NCI-H446 treated with DMSO at 0.1 percent for 48 hours (cell line): ENCODE data around the gene ELOVL4.

ENCODE experiments used
- DNase-seq: peaks from one replicate; lab custom pipeline; 2025; lab: John Stamatoyannopoulos, UW

The ELOVL4 gene

DNA sequence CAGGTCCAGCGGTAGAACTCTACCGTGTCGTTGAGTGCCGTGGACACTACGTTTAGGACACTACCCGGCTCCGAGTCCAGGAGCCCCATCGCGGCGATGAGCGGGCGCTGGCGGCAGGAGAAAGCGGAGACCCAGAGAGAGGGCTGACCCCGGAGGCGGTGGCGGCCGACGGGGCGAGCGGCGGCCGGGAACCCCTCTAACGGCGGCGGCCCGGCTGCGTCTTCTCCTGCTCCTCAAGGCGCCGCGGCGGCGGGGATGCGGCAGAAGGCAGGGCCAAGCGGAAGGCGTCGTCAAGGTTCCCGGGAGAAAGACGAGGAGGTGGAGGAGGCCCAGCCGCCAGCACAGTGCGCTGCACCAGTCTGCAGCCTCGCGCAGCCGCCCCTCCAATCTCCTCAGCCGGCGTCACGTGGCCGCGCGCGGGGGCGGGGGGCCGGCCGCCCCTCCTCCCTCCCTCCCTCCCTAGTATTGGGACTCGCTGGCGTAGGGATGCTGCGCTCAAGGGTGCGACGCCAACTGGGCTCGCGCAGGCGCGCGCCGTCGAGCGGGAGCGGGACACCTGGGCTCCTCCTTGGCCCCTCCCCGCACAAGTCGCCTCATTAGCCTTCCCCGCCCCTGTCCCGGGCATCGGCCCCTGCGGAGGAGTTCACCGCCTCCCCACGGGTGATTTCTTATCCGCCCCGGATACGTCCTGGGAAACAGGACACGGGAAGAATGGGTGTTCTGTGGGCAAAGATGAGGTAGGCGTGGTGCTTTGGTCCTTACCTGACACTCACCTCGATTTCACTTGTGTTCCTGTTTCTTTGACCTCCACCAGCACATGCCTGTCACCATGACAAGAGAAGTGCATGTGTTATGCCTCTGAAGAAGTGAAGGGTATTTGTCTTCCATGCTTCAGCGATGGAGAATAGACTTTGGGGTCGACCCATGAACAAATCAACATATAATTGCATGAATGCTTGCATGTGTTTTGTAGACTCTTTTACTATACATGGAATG, at the start of gene ELOVL4:
Gene ELOVL4, minus strand, starts transcription at position 363 of the 996 bp plus-strand sequence. Its CDS starts 274 bp downstream, at position 89.
- peak; percentile 70 for DNase-seq

DNA sequence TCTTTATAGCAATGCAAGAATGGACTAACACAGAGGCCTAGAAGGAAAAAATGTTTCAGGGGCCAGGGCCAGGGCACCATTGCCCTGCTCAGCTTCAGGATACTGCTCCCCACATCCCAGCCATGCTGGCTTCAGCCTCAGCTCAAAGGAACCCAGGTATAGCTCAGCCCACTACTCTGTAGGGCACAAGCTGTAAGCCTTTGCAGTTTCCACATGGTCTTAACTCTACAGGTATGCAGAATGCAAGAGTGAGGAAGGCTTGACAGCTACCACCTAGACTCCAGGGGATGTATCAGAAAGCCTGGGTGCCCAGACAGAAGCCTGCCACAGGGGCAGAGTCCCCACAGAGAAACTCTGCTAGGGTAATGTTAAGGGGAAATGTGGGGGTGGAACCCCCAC, 46.6 kb upstream of the ELOVL4 start:
- DNase-seq = no peak

DNA sequence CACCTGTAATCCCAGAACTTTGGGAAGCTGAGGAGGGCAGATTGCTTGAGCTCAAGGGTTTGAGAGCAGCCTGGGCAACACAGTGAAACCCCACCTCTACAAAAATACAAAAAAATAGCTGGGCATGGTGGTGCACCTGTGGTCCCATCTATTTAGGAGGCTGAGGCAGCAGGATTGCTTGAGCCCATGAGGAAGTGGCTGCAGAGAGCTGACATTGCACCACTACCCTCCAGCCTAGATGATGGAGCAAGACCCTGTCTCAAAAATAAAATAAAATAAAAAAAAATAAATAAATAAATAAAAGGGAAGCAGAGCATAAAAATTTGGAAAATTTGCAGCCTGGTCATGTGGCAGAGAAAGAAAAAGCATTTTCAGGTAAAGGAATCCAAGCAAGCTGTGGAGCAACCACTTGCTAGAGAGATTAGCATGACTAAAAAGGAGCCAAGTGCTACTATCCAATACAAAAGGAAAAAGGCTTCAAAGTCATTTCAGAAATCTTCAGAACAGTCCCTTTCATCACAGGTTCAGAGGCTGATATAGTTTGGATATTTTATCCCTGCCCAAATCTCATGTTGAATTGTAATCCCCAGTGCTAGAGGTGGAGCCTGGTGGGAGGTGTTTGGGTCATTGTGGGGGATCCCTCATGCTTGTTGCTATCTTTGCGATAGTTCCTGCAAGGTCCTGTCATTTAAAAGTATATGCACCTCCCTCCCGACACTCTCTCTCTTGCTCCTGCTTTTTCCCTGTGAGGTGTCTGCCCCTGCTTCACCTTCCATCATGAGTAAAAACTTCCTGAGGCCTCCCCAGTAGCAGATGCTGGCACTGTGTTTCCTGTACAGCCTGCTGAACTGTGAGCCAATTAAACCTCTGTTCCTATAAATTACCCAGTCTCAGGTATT, 45.9 kb upstream of the ELOVL4 start:
- no peak for DNase-seq

DNA sequence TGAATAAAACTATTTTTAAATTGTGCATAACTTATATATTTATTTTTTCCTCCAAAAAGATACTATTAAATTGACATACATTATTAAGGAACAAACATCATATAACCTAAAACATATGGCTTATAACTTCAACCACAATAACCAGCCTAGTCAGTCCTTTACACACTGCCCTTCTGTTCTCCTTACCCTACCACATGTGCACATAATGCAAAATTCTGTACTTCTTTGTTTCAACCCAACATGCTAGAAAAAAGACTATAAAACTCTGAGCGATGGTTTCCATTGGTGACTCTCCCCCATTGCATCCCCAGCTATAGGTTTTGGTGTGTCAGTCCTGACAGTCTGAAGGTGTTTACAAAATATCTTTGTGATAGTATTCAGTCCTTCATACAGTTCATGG, 42.3 kb upstream of the ELOVL4 start:
- no peak for DNase-seq

DNA sequence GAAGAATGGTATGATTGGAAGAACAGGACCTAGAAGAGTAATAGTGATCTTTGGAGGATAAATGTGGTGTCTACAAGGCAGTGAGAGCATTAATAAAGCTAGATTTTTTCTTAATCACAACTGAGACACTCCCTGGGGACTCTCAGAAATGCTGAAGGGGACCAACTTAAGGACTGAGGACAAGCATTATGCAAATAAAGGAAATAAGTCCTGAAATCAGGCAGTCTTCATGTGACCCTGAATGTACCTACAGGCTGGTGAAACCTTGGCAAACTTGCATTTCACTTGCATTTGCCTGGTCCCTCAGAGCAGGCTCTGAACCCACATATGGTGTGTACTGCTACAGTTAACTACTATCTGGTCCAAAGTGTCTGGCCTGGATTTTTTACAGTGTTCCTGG, 37.8 kb upstream of the ELOVL4 start:
- no peak for DNase-seq

DNA sequence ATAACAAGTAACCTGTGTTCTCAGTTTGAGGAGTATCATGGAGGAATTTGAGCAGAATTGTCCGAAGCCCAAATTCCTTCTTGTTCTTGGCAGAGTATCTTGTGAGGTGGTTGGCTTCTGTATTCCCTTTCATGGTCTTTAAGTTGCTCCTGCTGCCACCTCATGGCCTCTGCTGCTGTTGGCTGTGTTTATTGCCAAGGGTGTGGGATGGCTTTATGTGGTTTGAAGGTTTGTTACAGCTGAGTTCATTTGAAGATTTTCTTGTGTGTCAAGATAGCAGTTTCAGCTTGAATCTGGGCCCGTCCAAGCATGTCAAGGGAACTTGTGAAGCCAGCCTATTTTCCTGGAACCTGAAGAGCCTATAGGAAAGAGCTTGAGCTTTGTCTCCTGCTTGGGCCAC, 36.9 kb upstream of the ELOVL4 start:
- no peak for DNase-seq

DNA sequence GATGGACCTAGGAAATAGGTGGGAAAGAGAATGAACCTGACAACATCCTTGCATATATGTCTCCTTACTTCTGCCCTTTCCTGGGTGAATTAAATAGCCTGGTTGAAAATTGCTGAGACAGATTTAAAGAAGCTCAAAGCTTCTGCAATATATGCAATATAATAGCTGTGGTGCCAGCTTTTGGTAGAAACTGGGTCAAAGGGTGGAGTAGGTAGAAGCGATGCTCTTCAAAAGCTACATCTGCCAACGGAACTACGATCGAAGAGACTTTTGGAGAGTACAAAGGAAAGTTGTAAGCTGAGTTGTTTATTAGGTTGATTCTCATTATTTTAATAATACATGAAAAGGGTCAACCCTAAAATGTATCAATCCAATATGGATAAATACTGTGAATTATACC, 34.3 kb upstream of the ELOVL4 start:
- no peak for DNase-seq

DNA sequence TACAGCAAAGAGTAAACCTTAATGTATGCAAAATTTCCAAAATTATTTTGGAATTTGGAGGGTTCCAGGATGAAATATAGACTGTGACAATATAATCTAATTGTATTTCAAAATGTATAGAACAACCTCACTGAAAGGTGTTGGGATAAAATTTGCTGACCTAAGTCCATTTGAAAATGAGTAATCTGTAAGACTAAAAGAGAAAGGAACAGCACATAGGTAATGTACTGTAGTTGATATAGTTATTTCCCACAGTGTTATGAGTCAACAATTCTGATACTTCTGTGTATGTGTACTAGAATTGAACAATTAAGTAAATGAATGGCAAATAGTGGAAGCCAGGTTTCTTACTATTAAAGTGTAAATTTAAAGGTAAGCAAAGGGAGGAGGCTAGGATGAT, 23.8 kb upstream of the ELOVL4 start:
- DNase-seq = no peak

DNA sequence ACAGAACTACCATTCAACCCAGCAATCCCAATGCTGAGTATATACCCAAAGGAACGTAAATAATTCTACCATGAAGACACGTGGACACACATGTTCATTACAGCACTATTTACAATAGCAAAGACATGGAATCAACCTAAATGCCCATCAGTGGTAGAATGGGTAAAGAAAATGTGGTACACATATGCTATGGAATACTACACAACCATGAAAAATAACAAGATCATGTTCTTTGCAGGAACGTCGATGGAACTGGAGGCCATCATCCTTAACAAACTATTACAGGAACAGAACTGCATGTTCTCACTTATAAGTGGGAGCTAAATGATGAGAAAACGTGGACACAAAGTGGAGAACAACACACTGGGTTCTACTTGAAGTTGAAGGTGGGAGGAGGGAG, 22.4 kb upstream of the ELOVL4 start:
- no peak for DNase-seq

DNA sequence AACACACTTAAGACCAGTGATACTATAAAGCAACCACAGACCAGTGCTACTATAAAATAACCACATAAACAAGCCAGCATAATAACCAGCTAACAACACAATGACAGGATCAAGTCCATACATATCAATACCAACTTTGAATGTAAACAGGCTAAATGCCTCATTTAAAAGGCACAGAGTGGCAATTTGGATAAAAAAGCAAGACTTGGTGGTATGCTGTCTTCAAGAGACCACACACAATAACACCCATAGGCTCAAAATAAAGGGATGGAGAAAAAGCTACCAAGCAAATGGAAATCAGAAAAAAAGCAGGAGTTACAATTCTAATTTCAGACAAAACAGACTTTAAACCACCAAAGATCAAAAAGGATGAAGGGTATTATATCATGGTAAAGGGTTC, 19.8 kb upstream of the ELOVL4 start:
- no peak for DNase-seq

DNA sequence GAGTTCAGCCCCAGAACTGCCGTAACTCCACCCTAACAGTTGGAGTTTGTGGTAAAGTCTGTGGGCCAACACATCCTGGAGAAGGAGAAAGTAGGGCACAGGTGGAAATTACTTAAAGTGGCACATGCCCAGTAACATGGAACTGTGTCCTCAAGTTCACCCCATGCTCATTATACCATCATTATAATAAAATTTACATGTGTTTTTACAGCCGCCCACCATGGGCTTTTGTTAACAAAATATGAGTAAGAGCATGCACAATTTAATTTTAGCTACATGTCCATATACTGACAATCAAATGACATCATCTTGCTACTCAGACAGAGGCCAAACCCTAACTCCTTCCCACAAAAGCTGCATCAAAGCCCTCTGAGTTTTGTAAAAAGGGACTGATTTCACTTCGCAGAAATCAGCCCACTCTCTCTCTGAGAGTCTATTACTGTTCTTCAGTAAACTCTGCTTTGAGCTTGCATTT, 17.3 kb upstream of the ELOVL4 start:
- no peak for DNase-seq

DNA sequence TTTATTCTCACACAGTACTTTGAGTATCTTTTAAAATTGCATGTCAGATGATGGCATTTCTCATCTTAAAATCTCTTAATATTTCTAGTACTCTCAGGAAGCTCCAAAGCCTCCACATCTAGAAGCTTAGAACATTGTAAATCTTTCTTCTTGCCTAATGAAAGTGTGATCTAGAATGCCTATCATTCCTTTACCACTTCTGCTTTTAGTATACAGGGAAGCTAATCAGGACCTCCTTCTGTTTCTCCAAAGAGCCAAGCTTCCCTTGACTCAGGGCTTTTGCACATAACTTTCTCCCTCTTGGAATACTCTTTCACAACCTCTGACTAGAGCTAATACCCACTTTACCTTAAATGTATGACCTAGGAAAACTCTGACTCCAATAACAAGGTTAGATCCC, 7.5 kb upstream of the ELOVL4 start:
- no peak for DNase-seq

DNA sequence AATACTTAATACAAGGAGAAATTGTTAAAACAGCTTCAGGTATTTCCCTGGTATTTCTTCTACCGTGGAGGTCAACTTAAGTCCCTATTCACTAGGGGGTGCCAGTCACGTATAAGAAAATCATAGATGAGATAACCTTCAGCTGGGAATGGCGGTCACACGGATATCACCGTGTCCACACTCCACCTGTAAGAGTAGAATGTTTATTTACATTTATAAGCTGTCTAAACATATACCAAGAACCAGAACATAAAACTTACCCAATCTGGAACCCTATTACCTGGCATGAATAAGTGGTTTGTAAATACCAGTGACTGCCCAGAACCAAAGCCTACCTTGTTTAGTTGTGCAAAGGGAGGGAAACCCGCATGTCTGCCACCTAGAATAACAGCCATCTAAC, 1.9 kb upstream of the ELOVL4 start:
- DNase-seq = peak; percentile 53

DNA sequence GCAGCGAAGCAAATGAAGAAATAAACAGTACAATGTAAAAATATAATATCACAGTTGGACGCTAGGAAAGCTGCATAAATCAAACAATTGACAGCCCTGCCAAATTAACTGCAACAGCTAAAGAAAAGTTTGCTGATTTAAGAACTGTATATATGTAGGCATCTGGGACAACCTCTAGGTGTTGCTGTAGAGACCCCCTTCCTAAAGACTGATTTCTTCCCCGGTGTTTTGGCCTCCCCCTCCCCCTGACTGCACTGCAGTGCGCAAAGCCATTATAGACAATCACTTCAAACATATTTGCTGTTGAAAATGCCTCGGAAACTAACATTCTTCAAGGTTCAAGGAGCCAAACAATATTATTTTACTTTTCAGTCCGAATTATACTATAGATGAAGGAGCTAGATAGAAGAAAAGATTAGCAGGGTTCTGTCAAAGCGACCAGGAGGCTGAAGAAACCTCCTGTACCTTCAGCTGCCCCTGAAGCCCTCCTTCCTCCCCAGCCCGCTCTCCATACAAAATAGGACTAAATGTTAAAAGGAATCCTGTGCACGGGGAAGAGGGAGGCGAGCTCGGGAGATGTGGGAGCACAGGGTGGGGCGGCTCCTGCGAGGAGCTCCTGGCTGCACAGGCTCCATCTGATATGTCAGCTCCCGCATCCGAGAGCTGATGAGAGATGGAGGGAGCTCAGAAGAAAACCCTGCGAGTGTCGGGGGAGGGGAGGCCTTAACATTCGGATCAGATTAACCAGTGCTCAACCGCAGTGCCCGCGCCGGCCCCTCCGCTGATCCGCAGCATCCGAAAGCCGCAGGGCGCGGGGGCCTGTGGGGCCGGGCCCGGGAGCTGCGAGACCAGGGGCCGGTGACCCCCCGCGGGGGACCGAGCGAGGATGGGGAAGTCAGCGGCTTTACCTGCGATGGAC, 822 bp downstream of the ELOVL4 start:
- peak; percentile 2 for DNase-seq

DNA sequence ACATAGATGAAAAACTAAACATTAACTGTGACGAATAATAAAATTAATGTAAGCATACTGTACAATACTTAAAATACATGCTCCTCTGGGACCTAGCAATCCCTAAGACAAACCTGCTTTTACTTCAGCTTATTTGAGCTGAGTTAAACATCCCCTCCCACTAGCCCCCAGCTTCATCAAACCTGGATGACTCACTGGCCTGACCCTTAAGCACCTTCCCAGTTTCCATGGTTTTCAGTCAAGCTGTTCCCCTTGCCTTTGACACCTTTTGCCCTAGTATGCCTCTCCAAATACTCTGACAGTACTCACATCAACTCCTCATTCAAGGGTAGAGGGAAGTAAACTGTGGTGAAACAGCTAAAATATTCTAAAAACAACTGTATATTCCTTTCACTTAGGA, 4.2 kb downstream of the ELOVL4 start:
- DNase-seq = no peak

DNA sequence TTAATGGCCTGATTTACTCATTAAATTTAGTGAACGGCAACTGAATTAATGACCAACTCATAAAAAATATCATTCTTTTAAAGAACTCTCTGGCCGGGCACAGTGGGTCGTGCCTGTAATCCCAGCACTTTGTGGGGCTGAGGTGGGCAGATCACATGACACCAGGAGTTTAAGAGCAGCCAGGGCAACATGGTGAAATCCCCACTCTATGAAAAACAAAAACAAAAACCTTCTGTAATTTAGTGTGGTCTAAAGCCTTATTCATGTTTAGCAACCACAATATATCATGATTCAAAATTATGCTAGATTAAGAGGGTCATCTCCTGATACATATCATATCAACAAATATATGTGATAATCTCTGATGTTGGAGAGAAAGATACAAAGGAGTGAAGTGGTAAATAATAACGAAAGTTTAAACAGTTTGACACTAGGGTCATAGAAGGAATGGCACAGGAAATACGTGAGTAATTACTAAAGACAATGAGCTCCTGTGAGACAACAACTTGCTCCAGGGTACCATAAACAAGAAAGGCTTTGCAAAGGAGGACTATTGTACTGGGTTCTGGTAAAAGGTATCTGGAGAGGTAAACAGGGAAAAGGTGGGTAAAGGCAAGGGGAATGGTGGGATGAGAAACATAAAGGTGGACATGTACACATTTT, 5.7 kb downstream of the ELOVL4 start:
- DNase-seq = no peak

DNA sequence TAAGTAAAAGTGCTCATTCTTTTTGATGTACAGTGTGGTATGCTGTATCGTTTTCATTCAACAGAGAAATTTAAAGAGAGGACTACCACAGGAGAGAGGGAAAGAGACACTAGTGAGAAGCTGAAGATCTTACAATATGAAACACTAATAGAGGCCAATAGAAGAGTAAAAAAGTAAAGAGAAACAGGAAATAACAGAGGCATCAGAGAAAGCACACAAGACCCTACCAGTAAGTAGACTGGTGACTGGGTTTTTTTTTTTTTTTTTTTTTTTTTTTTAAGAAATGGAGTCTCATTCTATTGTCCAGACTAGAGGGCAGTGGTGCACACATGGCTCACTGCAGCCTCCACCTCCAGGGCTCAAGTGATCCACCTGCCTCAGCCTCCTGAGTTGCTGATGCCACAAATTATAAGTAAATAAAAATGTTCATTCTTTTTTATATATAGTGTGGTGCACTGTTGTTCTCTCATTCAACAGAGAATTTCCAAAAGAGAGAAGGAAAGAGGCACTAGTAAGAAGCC, 18.8 kb downstream of the ELOVL4 start:
- DNase-seq = no peak

DNA sequence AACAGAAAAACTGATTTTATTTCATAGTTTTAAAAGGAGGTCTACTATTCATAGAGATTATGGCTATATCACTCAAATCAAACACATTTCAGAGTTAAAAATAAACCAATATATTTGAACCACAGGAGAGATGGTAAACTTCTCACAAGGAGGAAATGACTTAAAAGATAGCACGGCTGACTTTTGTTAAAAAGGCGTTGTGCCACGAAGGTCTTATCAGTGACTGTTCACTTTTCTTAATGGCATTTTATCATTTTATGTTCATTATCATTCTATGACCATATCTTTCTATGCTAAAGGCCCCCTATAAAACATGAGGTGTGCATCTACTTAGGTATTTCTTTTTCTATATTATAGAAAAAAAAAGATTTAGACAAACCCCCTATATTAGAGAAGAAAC, 19.6 kb downstream of the ELOVL4 start:
- DNase-seq = no peak

DNA sequence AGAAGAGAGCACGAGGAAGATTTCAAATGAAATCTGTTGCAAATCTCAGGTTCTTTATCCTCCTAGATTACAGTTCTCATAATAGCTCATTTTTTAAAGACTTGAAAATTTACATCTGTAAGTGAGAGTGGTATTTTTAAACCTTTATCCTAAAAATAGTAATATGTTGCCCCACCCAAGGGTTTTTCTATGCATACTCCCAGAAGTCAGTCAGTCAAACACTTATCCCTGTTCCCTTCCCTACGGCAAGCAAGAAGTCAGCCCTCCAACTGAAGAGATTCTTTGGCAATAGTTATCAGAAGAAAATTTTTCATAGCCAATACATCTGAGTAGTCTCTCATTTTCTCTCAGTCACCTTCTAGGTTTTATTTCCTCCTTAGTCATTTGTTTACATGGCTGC, 24.1 kb downstream of the ELOVL4 start:
- no peak for DNase-seq

DNA sequence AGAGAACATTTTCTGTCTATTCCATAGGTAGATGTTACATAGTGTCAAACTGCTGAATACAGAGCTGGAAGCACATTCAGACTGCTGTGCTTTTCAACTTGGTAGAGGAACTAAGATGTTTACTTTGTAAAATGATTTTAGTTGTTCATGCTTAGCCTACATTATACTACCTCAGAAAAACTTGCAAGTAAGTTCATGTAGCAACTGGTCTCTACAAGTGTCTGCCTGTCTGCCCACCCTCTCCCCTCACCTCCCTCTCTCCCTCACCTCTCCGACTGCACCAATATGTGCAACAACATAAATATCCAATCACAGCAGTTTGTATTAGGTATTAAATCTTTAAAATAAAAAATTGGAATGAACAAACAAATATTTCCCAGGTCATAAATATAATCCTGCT, 25.3 kb downstream of the ELOVL4 start:
- DNase-seq = no peak

DNA sequence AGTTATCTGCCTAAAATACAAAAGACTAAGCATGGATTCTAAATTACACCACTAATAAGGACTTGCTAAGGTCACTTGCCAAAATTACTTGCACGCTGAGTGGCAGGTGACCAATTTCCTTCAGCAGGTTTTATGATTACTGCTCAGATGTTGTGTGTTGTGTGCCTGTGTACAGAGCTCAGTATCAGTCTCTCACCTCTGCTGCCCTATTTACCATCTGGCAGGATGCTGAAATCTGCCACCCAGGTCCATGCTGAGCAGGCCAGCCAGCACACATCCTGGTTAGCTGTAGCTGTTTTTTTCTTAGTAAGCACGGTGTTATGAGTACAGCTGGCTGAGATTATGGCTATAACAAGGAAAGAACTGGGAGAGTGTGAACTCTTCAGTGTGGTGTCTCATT, 34.0 kb downstream of the ELOVL4 start:
- DNase-seq = peak; percentile 0
